Cardiac muscle cell (in vitro differentiated cells and primary cell): ENCODE results near the gene CYFIP1. TPM values are rescaled to one million over a fixed set of nuclear protein-coding genes. Genes with fewer than 3 reads are reported as not detected.
A peak's percentile ranks its signal among the peaks of the same experiment; 100 is the strongest.

Experiments
- DNase-seq, 2 donors: peaks; one replicate each; pipeline versions ENCODE4 v3.0.0 to v3.0.0-alpha.2; 2010 to 2017; ENCODE audit warnings: low read depth in 1 of 2, low spot score in 1 of 2
- H3K27ac ChIP-seq: fragments of 200-600 bp; sonication (generic); 2 replicates; pipeline ENCODE4 v1.5.1; 2016
- H3K27me3 ChIP-seq: fragments of 200-600 bp; sonication (generic); 2 replicates; pipeline ENCODE4 v1.6.0; 2016; ENCODE audit warnings: control low read depth
- H3K36me3 ChIP-seq: fragments of 200-600 bp; sonication (generic); 2 replicates; pipeline ENCODE4 v1.5.1; 2016; ENCODE audit warnings: control low read depth
- H3K4me1 ChIP-seq: fragments of 200-600 bp; sonication (generic); 2 replicates; pipeline ENCODE4 v1.8.1; 2017; ENCODE audit warnings: low read depth, mild to moderate bottlenecking, mixed run types
- H3K4me3 ChIP-seq: fragments of 200-600 bp; sonication (generic); 2 replicates; pipeline ENCODE4 v1.5.1; 2016; ENCODE audit warnings: mild to moderate bottlenecking
- H3K9me3 ChIP-seq: fragments of 200-600 bp; sonication (generic); 2 replicates; pipeline ENCODE4 v1.5.1; 2017; ENCODE audit warnings: low read depth, mild to moderate bottlenecking, control low read depth
- CTCF ChIP-seq: IDR thresholded peaks from 2 replicates; pipeline ENCODE4 v1.5.1; 2012; ENCODE audit warnings: low read depth, mild to moderate bottlenecking, low read length
- polyA plus RNA-seq: library from polyadenylated mRNA; unstranded; fragments of >200 nt; fragmentation: Nextera tagmentation; extraction: Ambion mirVana; gene quantifications from 2 replicates; pipeline ENCODE4 v1.2.1, GENCODE V29; 2016
- total RNA-seq: library from RNA; depleted of rRNA; stranded (reverse); fragments of >200 nt; gene quantifications from 2 replicates; pipeline ENCODE4 v1.2.3, GENCODE V29; 2016

The CYFIP1 gene
- total and polyA plus RNA-seq, 2 experiments from 2014 or later, result 32.9 to 38.7 TPM

DNA sequence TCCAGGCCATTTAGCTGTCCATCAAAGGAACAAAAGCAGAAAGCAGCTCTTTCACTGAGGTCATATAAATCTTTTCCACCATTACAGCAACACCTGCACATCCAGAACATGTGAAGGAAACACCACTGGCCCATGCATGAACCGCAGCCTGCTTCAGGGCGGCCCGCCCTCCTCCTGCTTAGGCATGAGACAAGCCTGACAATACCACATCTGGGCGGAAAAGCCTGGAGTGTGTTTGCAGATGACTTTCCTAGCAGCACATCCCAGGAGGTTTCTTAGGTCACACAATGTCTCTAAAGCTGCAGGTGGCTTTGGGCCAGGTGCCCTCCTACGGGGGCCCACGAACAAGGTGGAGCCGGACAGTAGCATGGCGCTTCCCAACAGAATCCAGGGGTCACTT lies 19.6 kb downstream of the CYFIP1 start:
- H3K27me3 ChIP-seq, result no peaks in the 10 kb centered on the region
- no peak overlapping the region for H3K4me3 ChIP-seq
- H3K4me1 ChIP-seq, result peaks cover 4% of the 10 kb centered on the region
- H3K36me3 ChIP-seq, result no peaks in the 10 kb centered on the region
- H3K9me3 ChIP-seq, result no peaks in the 10 kb centered on the region
- H3K27ac ChIP-seq, result no peak overlapping the region
- no peak for TF ChIP-seq CTCF
- no peak for DNase-seq

DNA sequence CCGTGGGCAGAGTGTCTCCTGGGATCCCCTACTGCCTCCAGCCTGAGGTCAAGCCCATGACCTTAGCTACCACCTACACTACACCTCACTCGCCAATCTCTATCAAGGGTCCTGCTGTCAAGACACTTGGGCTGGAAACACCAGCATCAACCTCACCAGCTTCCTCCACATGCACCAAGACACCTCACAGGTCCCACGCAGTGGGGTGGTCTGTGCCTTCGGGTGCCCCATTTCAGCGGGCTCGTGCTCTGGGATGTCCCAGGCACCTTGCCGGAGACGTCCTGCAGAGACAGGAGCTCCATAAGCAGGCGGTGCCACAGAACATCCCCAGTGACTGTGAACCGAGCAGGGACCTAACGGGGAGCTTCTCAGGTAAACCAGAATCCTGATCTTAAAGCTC lies 20.0 kb downstream of the CYFIP1 start:
- no peaks in the 10 kb centered on the region for H3K9me3 ChIP-seq
- no peak overlapping the region for H3K4me3 ChIP-seq
- no peaks in the 10 kb centered on the region for H3K27me3 ChIP-seq
- no peak for TF ChIP-seq CTCF
- no peak for DNase-seq
- H3K27ac ChIP-seq, result no peak overlapping the region
- H3K36me3 ChIP-seq, result no peaks in the 10 kb centered on the region
- peaks cover 4% of the 10 kb centered on the region for H3K4me1 ChIP-seq

DNA sequence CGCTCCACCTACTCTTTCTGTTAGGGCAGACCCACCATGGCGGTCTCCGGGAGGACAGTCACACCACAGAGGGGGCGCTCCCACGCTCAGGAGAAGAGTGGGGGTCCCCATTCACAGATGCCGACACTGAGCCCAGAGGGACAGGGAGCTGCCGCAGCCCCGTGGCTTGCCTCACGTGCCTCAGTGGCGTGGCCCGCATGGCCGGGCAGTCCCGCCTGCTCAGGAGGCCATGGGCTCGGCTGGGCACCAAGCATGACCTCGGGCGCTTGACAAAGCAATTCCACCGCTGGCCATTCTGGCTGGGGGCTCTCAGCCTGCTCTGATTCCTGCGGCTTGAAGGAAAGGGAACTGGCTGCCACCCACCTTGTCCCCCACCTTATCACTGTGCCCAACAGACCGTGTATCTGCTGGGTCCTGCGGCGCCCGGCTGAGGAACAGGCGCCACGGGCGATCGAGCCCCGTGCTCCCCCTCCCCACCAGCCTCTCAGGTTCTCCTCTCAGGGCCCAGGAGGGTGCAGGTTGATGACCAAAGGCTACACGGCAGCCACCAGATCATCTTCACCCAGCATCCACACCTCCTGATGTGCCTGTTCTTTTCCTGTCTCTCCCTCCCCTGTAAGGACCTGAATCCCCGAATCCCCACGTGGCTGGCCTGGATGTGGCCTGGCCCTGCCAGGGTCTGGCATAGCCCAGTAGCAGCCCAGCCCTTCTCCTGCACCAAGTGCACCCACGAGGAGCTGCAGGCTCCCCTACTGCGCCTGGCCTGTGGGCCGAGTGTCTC lies 20.7 kb downstream of the CYFIP1 start:
- no peak for DNase-seq
- H3K4me3 ChIP-seq, result no peak overlapping the region
- H3K9me3 ChIP-seq, result no peaks in the 10 kb centered on the region
- H3K36me3 ChIP-seq, result no peaks in the 10 kb centered on the region
- H3K27ac ChIP-seq, result no peak overlapping the region
- TF ChIP-seq CTCF, result no peak
- no peaks in the 10 kb centered on the region for H3K27me3 ChIP-seq
- peaks cover 4% of the 10 kb centered on the region for H3K4me1 ChIP-seq

- Histone ChIP-seq H3K4me1 (peaks cover under 1% of the 10 kb centered on the region), H3K27me3 (no peaks in the 10 kb centered on the region), H3K4me3 (no peak overlapping the region), H3K9me3 (no peaks in the 10 kb centered on the region), H3K27ac (peak overlapping the region; percentile 39), H3K36me3 (no peaks in the 10 kb centered on the region)
- DNase-seq, result no peak
- no peak for TF ChIP-seq CTCF
These were observed 21.5 kb downstream of the CYFIP1 start for GRCh38 chr15:22958487-22959280.

DNA sequence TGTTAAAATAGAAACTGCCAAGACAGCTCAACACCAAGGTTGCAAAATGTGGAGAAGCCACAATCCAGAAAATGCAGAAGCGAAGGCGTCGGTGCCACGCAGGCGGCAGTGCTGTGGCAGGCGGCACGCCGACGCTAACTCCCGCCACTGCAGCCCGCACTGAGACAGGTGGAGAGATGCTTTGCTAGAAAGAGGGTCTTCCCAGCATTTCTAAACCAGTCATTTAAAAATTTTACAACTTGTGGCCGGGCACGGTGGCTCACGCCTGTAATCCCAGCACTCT lies 23.2 kb downstream of the CYFIP1 start:
- H3K36me3 ChIP-seq, result no peaks in the 10 kb centered on the region
- no peak overlapping the region for H3K4me3 ChIP-seq
- DNase-seq, result no peak
- no peaks in the 10 kb centered on the region for H3K9me3 ChIP-seq
- TF ChIP-seq CTCF, result no peak
- H3K27me3 ChIP-seq, result no peaks in the 10 kb centered on the region
- no peaks in the 10 kb centered on the region for H3K4me1 ChIP-seq
- H3K27ac ChIP-seq, result no peak overlapping the region
